Progenitor cell of endocrine pancreas (in vitro differentiated cells): ENCODE results near the gene CD300H. TPM values are rescaled to one million over a fixed set of nuclear protein-coding genes. Genes with fewer than 3 reads are reported as not detected.

Experiments used
- DNase-seq: peaks from one replicate; pipeline ENCODE4 v3.0.0; 2021; ENCODE audit warnings: low spot score; ENCODE audit not compliant: unreplicated experiment
- H3K27ac Mint-ChIP-seq: 2 replicates; pipeline ENCODE4 v1.8.0; 2021; ENCODE audit warnings: mild to moderate bottlenecking, moderate library complexity, mixed read lengths
- H3K27me3 Mint-ChIP-seq: 2 replicates; pipeline ENCODE4 v1.8.0; 2021; ENCODE audit warnings: mixed read lengths
- H3K36me3 Mint-ChIP-seq: 2 replicates; pipeline ENCODE4 v1.8.0; 2022; ENCODE audit warnings: mixed read lengths; ENCODE audit not compliant: insufficient read depth
- H3K4me1 Mint-ChIP-seq: 2 replicates; pipeline ENCODE4 v1.8.0; 2021; ENCODE audit warnings: low read depth, mixed read lengths
- H3K4me3 Mint-ChIP-seq: 2 replicates; pipeline ENCODE4 v1.8.0; 2021; ENCODE audit warnings: low read depth, mild to moderate bottlenecking, moderate library complexity, mixed read lengths
- H3K9me3 Mint-ChIP-seq: 2 replicates; pipeline ENCODE4 v1.8.0; 2021; ENCODE audit warnings: low read depth, mixed read lengths
- total RNA-seq: library from RNA; stranded (reverse); gene quantifications from 2 replicates; pipeline ENCODE4 v1.2.1, GENCODE V29; 2021
- TF ChIP-seq, protein P1 (sequence below): fragments of 200-600 bp; sonication (generic); IDR thresholded peaks from one replicate; pipeline ENCODE4 v1.5.0; 2021; ENCODE audit warnings: antibody characterized with exemption, mild to moderate bottlenecking; ENCODE audit not compliant: unreplicated experiment

The CD300H gene
- total RNA-seq, 1 donor from 2014 or later: not detected

DNA sequence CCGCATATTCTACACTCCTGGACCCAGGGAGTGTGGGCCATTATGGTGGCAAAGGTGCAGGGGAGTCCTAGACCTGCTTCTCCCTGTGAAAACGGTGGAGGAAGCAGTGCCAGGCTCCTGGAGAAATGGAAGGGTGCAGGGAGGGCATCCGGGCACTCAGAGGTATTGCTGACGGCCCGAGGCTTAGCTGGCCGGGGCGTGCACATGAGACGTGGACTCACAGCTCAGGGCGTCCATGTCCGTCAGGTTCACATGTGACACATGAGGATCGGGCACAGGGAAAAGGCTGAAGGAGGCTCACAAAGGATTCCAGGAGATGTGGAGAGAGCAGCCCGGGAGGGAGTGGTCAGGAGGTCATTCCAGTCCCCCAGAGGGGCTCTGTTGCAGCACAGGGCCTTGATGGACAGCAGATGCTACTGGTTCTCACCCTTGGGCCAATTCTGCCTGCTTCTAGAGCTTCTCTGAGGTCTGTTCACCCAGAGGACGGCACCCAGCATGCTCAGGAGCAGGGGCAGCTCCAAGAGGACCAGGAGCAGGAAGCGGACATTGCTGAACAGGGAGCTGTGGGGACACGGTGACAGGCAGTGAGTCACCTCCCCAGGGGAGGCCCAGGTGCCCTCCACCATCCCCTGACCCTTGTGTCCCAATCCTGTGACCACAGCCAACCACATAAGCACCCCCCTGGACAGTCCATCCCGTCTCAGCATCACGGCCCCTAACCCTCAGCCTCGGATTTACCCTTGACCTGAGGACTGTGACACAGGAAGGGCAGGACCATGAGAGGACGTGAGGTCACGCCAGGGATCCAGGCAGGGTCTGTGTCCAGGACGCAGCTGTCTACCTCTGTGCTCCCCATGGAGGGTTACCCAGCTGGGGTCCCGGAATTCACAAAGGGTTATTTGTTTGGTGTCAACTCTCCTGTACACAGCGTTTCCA lies 25.9 kb downstream of the CD300H start:
- H3K4me1 Mint-ChIP-seq: peaks cover 2% of the 10 kb centered on the region
- peaks cover 38% of the 10 kb centered on the region for H3K27me3 Mint-ChIP-seq
- H3K4me3 Mint-ChIP-seq: no peak overlapping the region
- DNase-seq: no peak
- H3K9me3 Mint-ChIP-seq: no peaks in the 10 kb centered on the region
- no peak overlapping the region for H3K27ac Mint-ChIP-seq
- TF ChIP-seq, protein P1, sequence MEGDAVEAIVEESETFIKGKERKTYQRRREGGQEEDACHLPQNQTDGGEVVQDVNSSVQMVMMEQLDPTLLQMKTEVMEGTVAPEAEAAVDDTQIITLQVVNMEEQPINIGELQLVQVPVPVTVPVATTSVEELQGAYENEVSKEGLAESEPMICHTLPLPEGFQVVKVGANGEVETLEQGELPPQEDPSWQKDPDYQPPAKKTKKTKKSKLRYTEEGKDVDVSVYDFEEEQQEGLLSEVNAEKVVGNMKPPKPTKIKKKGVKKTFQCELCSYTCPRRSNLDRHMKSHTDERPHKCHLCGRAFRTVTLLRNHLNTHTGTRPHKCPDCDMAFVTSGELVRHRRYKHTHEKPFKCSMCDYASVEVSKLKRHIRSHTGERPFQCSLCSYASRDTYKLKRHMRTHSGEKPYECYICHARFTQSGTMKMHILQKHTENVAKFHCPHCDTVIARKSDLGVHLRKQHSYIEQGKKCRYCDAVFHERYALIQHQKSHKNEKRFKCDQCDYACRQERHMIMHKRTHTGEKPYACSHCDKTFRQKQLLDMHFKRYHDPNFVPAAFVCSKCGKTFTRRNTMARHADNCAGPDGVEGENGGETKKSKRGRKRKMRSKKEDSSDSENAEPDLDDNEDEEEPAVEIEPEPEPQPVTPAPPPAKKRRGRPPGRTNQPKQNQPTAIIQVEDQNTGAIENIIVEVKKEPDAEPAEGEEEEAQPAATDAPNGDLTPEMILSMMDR: no peak
- H3K36me3 Mint-ChIP-seq: no peaks in the 10 kb centered on the region

DNA sequence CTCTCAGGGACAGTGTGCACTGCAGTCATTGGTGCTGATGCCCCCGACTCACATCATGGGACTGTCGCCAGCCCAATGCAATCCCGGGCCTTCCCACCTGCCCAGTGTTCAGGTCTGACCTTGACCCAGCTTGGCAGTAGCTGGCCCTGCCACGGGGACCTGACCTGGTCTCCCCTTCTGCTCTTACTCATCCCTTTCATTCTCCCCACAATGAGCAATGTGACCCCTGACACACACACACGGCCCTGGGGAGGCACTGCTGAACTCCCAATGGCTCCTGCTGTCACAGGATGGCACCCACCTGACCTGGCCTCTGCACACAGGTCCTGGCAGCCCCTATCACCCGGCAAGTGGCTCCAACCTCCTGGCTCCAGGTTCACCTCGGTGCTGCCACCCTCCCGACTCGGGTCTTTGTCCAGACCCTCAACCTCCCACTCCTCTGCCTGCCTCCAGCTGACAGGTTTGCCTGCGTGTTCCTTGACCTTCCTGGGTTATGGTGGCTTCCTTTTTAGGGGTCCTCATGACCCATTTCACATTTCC lies 28.0 kb downstream of the CD300H start:
- Mint-ChIP-seq H3K27me3 (peaks cover 38% of the 10 kb centered on the region), H3K36me3 (no peaks in the 10 kb centered on the region), H3K4me1 (no peaks in the 10 kb centered on the region), H3K4me3 (no peak overlapping the region), H3K9me3 (no peaks in the 10 kb centered on the region), H3K27ac (no peak overlapping the region)
- TF ChIP-seq, protein P1: no peak
- DNase-seq: no peak

DNA sequence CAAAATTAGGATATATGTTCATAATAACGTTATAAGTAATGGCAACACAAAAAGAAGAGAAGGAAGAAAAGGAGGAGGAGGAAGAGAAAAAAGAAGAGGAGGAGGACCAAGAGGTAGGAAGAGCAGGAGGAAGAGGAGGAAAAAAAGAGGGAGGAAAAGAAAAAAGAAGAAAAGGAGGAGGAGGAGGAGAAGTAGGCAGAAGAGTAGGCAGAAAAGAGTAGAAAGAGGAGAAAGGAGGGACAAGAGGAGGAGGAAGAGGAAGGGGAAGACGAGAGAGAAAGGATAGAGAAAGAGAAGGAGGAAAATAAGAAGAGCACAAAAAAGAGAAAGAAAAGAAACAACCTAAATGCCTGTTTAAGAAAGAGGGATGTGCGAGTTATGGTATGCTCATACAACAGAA lies 30.4 kb downstream of the CD300H start:
- Mint-ChIP-seq H3K36me3 (no peaks in the 10 kb centered on the region), H3K27me3 (peaks cover 38% of the 10 kb centered on the region), H3K4me1 (no peaks in the 10 kb centered on the region), H3K4me3 (no peak overlapping the region), H3K27ac (no peak overlapping the region), H3K9me3 (no peaks in the 10 kb centered on the region)
- DNase-seq: no peak
- TF ChIP-seq, protein P1: no peak

DNA sequence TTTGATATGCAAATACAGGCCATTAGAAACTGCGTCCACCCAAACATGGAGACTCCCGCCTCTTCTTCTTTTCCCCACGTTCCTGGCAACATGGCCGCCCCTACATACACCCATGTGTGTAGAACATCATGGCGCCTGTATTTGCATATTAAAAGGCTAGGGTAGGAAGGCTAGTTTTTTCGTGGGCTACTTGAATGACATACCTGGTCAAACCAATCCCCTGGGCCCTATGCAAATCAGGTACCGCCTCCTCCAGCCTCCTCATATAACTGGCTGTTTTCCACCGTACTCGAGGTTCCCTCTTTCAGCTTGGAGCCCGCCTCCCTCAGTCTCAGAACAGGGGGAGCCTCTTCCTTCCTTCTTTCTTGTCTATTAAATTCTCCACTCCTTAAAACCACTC lies 35.2 kb downstream of the CD300H start:
- Mint-ChIP-seq H3K27ac (no peak overlapping the region), H3K9me3 (no peaks in the 10 kb centered on the region), H3K4me3 (no peak overlapping the region), H3K27me3 (peaks cover 32% of the 10 kb centered on the region), H3K36me3 (no peaks in the 10 kb centered on the region), H3K4me1 (no peaks in the 10 kb centered on the region)
- TF ChIP-seq, protein P1: no peak
- no peak for DNase-seq

DNA sequence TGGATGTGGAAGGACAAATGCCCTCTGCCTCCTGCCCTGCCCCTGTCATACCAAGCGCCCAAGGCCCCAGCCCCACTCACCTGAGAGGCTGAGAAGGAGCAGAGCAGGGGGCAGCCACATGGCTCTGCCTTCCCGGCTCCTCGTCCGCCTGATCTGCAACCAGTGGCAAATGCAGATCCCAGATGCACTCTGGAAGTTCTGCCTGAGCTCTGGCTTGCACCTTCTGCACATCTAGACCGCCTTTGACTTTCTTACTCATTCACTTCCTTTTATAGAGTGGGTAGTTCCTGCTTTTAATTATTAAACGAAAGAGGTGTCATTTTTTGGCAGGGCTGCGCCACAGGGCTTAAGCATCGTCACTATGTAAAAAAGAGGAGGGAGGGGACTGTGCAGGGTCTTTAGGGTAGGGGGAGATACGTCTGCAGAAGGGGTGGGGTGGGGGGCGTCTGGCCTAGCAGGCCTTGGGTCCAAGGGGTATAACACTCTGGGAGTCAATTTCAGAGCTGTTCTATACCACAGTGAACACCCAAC lies 36.0 kb downstream of the CD300H start, which contains the start of gene CD300LB:
Gene CD300LB, minus strand, starts transcription at position 245 of the 531 bp plus-strand sequence. Its CDS starts 125 bp downstream, at position 120.
- Mint-ChIP-seq H3K27me3 (peaks cover 28% of the 10 kb centered on the region), H3K9me3 (no peaks in the 10 kb centered on the region), H3K4me3 (no peak within 1 kb of the TSS), H3K27ac (no peak within 1 kb of the TSS), H3K36me3 (no peaks in the 10 kb centered on the region), H3K4me1 (no peaks in the 10 kb centered on the region)
- DNase-seq: no peak
- TF ChIP-seq, protein P1: no peak
